ENCODE results near the gene TBX4.

GRCh38 chr17:61459142-61459809, 7.1 kb downstream of the TBX4 start:
- TF ChIP-seq EZH2phosphoT487 (IDR thresholded peaks at IDR 0.05; ENCODE audit: insufficient read depth, low read depth) (no peak), EZH2 (IDR thresholded peaks at IDR 0.05; ENCODE audit: insufficient read depth, poor library complexity, severe bottlenecking) (no peak)
